ENCODE measurements around the gene TAF1B.

The TAF1B gene

DNA sequence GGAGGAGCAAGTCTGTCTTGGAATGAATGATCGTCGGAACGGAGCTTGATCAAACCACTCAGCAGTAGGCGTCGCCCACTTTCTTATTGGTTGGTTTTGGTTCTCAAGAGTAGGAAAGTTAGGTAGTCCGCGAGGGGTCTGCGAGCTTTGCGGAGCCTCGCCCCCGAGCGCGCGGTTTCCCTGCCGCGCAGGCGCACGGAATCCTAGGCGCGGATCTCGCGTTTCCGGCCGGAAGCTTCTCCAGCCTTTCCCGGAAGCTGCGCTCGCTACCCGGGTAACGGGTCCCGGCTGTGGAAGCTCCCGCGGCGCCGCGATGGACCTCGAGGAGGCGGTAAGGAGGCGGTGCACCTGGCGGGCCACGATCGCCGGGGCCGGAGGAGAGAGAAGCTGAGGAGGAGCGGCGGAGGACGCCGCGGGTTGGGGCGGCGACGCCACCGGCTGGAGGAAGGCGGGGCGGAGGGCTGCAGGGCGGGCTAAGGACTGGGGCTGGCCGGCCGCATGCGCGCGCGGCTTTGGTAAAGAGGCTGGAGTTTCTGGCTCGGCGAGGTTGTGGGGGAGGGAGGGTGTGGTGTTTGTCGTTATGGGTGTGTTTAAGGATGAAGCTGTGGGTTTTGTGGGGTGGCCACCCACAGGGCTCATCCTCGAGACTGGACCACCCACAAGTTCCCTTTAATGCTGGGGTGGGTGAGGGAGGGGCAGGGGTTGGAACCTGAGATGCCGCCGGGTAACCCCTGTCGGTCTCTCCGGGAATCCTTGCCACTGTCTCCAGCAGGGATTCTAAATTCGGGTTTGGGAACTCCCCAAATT, at the start of gene TAF1B:
Gene TAF1B, plus strand, starts transcription at position 246 of the 807 bp plus-strand sequence. Its CDS starts 68 bp downstream, at position 314.
- DNase-seq = peak; percentile 86

DNA sequence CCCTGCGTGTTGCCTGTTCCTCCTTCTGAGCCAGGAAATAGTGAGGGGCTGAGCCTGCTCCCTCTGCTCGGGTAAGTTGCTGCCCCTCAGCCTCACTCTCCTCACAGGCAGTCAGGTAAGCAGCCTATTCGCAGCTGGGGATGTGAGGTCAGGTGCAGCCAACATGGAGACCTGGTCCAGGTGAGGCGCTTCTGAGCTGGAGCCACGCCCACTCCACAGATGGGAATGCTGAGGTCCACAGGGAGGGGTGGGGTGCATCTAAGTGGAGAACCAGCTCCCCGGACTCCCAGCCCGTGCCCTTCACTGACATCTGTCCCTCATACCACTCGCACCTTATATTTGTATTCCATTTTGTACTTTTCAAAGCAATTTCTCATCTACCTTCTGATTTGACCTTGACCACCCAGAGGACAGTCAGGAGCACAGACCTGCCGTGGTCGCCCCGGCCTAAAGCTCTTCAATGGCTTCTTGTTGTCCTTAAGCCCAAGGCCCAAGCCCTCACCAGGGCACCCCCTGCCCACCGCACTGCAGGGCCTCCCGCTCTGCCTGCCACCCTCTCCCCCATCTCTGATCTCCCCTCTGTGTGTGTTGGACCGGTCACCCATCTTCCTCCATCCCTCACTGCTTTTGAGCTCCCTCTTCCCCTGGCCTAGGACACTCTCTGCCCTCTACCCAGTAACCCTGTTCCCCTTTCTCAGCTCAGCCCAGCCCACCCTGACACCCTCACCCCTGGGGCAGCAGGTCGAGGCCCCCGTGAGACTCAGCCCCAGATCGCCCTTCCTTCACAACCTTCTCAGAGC, 49.2 kb upstream of the TAF1B start:
- DNase-seq = no peak

DNA sequence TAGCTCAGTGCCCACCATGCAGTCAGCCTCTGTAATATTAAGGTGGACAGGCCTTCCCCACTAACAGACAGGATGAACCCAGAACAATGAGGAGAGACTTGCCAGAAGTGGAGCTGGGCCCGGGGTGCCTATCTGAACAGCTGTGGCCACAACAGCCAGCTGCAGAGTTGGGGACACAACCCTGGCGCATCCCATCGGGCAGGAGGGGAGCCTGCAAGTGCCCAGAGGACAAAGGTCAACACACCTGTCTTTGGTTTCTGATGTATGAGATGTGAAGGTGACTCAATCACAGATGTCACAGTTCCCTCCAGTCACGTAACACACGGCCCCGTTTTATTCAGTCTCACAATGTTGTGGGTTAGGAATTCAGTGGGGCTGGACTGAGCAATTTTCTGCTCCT, 48.2 kb upstream of the TAF1B start:
- DNase-seq = no peak

DNA sequence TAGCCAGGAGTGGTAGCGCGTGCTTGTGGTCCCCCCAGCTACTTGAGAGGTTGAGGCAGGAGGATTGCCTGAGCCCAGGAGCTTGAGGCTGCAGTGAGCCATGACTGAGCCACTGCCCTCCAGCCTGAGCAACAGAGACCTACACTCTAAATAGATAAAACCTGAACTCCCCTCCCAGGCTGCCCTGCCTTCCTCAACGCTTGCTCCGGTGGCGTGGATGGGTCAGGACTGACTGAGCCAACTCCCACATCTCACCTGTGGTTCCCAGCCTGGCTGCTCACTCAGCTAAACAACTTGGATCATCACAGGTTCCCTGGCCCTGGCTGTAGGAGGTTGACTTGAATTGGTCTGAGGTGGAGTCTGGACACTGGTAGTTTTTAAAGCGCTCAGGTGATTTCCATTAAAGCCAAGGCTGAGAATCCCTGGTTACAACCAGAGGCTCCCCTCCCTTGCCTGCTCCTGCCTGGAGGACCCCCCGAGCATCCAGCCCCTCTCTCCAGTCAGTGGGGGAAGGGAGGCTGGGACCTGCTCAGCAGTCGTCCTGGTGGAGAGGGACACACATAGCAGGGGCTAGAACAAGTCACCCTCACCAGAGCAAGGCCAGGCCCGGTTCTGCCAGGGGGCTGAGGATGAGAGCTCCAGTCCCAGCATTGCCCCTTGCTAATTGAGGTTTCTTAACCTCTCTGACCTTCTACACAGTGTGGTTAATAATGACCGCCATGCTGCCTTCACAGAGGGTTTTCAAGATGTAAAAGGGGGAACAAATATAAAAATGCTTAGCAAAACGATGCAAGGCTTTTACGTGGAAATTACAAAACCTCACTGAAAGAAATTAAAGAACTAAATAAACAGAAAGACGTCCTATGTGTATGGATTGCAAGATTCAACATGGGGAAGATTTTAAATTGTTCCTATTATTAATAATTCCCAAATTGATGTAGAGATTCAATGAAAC, 46.9 kb upstream of the TAF1B start:
- no peak for DNase-seq

DNA sequence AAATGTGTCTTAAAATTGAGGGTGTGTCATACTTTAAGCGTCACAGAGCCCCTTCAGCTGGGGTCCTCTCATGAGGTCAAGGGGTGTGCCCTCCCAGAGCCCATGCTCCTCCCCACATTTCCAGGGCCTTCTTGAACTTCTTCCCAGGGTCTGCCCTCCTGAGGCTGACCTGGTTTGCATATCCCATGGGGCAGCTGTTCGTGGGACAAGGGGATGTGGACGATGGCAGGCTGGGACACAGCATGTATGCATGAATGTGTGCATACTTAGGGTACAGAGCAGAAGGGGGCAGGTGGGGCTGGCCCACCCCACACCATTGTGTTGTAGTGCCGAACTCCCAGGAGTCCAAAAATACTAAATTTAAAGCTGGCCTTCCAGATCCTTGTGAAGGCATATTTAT, 46.2 kb upstream of the TAF1B start:
- no peak for DNase-seq

DNA sequence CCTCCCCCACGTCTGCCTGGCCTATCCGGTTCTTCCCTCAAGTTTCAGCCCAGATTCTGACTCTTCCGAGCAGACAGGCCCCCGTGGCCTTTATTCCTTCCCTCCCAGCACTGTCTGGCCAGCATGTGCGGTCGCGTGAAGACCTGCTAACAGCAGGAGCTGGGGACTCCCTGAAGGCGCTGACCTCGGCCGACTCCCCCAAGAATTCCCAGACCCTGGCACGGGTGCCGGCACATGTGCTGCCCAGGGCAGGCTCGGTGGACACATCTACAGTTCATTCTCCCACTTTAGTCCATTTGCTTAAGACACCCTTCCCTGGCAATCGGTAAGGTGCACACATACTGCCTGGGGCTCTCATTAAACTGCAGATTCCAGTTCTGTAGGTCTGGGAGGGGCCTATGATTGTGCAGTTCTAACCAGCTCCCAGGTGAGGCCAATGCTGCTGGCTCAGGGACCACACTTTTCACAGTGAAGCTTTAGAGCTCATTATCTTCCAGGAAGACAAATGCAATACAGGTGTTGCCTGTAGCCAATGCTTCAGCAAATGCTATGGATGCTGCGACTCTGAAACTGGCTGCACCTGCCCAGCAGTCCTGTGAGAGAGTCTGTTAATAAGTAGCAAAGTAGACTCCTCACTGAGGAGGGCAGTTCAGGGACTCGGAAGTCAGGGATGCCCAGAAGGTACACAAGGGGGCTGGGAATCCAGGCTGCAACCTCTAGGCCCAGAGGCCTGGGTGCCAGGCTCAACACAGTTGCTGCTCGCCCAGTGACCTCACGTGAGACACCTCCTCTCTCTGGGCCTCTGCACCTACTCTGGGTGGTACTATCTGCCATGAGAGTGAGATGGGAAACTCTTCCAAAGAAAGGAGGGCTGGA, 45.4 kb upstream of the TAF1B start:
- no peak for DNase-seq

DNA sequence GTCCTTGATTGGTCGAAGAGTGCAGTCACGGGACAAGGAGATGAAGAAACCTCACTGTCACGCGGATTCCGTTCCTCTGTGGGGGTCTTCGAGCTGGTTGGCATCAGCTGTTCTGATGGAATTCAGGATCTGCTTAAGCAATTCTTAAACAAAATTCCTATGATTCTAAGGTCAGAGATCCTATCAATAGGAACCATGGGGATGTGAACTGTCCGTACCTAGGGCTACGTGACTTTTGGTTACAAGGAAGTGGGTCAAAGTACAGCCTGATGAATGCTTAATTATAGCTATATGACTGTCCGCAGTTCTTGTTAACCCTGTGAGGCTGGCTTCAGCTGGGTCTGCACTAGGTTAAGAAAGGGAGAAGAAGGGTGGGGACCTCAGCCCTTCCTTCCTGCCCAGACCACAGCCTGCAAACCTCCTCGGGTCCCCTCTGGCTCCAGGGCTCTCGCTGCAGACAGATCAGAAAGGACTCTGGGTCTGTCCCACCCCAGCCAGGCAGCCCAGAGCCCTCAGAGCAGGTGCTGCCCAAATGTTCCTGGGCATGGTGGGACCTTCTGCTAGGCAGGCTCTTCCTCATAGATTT, 44.2 kb upstream of the TAF1B start:
- DNase-seq = no peak

DNA sequence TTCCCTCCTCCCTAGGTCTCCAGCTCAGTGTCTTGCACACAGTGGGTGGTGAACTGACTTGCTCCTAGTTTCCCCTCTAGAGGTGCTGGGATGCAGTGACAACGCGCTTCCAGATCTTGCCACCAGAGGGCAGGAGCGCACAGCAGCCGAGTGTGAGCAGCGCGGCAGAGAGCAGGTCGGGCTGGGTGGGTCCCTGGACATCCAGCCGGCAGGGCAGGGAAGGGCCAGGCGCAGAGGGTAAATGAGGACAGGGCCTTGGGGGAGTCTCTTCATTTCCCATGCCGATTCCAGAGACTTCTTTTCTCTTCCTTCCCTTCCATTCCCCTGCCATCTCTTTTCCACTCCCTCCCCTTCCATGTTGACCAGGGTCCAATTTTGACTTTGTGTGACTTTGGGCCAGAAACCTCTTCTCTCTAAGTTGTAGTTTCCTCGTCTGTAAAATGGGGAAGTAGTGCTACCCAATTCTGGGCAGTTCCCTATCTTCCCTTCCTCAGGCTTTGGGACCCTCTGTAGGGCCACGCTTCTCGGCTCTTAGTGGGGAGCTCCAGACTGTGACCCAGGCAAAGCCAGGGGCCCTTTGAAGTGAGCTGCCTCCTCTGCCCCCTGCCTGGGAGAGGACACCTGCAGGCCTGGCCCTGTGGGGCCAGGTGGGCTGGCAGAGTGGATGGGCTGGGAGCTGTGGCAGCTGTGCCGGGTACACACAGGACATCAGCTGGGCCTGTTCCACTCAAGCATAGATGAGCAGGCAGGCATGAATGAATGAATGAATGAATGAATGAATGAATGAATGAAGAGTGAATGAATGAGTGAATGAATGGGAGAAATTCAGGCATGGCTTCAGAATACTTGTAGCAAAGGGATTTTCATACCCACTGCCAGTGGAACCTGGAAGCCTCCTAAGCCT, 43.3 kb upstream of the TAF1B start:
- DNase-seq = peak; percentile 53

DNA sequence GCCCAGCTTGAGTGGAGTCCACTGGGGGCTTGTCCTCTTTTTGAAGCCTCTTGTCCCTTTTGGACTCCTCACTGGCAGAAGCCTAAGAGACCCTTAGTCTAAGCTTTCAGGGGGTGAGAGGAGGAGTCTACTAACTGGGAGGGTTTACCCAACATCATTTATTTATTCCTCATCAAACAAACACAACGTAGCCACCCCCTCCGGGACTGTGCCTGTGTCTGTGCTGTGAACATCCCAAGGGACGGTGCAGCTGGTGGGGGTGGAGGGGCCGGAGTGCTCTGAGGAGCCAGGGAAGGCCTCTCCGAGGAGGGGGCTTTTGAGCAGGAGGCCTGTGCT, 42.7 kb upstream of the TAF1B start:
- DNase-seq = no peak

DNA sequence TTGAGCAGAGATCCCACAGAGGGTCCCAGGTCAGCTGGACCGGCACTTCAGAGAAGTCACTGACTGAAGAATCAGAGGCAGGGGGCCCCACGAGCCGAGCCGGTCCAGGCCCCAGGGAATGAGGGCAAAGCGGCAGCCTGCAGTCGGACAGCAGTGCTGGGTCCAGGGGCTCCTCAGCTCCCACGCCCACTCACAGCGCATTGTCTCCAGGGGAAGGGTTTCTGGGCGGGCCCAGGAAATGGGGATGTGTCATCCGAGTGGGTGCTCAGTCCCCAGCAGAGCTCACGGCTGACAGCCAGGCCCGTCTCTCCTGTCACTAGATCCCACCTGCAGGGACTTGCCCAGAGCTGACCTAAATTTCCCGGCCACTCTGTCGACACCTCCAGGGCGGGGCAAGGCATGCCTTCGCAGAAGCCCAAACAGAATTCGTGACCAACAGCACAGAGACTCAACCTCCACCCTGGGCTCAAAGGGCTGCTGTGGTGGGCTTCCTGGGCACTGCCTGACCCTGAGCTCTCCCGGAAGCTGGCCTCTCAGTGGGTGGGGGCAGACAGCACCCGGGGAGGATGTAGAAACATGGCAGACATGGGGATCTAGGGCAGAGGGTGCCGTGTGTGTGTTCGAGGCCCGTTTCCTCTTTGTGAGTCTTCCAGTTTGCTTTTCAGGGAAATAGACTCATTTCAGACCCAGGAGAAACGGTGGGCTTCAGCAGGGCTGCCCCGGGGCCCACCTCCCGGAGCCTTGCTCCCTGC, 42.1 kb upstream of the TAF1B start:
- DNase-seq = no peak

DNA sequence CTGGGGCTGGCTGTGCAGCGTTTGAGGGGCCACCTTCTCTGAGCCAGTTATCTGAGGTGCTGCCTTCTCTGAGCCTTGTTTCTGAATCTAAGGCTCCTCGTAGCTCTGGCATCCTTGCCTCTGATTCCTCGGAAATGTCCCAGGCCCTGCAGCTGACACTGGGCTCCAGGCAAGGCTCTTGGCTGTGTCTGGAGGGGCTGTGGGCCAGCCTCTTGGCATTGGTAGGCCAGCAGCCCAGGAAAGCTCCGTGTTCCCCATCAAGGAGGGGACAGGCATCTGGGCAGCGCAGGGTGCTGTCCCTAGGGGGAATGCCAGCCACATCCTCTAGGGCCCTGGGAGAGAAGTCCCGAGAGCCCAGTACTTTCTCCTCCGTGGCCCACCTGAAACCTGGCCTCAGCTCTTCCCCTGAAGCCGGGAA, 40.7 kb upstream of the TAF1B start:
- DNase-seq = no peak

DNA sequence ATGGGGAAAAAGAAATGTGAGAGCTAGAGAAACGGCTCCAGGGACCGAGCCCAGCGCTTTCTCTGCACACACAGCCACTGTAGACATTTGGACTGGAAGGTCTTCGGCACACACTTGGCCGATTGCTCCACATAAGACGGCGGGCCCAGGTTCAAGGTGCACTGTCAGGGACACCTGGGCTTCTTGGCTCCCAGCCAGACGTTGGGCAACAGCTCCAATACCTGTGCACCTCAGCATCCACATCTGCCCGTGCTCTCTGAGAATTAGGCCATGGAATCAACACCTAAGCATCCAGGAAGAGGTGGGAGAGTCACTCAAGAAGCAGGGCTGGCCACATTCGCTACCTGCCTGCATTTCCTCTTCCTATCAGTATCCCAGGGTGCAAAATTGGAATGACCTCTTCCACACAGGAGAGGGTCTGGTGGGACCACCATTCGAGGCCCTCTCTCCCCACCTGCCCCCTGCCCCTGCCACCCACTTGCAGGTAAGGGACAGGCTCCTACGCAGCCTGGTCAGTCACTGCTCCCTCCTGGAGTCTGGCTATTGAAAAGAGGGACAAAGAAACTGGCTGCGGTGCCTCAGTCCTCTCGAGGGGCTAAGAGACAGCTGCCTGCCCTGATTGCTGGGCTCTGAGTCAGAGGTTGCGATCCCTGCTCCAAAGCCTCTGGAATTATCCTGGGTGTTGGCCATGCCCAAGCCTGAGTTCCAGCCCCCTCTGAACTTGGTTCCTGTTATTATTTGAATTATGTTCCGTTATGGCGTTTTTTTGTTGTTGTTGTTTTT, 40.1 kb upstream of the TAF1B start:
- DNase-seq = no peak

DNA sequence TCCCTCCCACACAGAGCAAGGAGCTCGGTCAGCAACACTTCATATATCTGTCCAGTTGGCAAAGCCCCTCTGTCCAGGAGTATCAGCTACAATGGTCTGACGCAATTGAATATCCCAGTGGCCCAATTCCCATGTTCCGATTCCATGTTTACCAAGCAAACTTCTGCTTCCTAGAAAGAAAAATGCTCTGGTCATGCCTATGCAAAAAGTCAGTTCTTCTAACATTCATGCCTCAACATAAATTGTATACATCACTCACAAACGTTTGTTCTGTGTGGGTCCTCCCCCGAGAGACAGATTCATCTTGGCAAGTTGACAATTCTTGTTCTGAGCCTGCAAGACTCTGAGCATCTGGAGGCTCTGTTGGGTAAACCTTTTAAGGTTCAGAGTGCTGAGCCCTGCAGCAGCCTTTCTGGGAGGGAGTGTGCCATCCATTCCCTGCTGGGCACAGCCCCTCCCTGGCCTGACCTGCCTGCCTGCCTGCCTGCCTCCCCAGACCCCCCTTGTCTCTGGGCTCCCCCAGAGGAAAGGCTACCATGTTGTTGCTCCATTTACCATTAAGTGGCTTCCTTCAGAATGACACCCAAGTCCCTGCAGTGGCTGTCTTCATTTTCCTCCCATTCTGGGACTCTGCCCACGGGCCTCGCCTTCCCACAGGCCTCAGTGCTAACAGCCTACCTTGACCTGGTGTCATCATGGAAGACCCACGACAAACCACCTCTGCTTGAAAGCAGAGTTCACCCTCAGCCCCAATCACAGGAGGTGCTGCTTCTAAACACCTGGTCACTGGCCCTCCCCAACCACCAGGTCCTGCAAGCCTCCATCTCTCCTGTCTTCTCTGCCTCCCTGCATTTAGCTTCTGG, 37.6 kb upstream of the TAF1B start:
- DNase-seq = no peak

DNA sequence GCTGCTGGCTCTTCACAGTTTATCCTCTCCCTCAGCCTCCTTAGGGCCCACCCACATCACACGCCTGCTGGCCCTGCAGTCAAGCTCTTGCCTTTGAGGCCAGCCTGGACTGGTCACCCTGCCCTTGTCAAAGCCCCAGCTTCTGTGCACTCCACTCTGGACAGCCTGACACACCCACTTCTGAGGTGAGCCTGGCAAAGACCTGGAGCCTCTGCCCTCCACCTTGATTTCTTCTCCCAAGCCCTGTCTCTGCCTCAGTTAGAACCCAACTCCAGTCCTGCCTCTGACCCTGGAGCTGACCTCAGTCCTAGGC, 37.0 kb upstream of the TAF1B start:
- no peak for DNase-seq

DNA sequence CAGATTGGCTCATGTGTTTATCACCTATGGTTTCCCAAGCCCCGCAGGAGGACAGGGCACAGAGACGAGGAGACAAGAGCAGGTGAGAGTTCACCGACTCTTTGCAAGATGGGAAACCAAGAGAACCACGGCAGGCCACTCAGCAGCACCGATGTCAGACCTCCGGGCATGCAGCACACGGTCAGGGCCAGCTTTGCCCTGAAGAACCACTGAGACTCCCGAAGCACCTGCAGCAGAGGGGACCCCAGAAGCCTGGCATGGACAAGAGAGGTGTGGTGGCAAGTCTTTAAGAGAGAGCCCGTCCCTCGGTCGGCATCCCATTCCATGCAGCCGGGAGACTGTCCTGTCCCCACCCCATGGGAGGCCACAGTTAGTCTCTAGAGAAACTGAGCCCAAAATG, 36.6 kb upstream of the TAF1B start:
- no peak for DNase-seq

DNA sequence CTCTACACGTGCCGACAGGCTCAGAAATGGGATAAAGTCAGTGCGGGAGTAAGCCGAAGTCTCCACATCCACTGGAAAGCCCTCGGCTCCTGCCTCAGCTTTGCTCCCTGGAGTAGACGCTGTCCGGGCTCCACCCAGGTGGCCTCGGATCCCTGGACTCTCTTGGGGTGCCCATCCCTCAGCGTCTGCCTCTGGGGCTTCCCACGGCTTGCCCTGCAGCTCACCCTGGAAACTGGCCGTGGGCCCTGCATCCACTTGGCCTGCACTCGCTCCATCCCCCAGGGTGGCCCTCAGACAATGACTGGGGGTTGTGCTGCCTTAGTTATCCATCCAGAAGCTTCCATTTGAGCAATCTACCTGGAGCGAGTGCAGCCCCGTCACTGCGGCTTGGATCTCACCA, 36.2 kb upstream of the TAF1B start:
- no peak for DNase-seq

DNA sequence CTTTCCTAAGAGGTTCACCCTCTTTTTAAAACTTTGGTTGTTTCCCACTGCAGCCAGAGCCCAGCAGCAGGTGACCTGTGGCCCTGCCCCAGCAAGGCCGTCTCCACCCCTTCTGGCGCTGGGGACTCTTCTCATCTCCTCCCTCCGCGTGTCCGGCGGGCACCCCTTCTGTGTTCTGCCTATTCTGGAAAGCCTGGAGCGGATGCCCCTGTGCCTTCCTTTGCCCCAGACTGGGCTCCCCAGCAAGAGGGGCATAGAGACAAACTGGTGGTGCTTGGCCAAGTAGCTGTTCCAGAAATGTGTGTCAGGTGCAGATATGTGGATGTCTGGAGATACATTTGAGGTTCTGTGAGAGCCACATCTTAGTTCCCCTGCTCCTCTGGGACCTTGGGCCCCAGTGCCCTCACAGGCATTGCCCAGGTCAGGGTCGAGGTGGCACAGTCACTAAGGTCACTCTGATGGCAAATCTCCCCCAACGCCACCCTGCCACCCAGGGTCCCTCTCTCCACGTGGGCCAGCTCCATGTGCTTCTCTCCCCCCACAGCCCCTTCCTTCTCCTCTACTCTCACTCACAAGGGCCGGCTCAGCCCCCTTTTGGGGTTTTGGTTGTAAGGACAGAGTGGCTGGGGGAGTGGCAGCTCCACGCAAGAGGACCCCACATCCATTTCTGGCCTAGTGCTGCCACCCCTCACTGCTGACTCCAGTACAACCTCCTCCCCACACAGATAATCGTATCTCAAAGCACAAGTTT, 35.5 kb upstream of the TAF1B start:
- no peak for DNase-seq
